ENCODE data around the gene ACER2.

- TF ChIP-seq POLR2A (IDR thresholded peaks at IDR 0.05): no peak
- no peak for TF ChIP-seq CTCF (IDR thresholded peaks at IDR 0.05)
Observed at GRCh38 chr9:19481971-19482404, 73.2 kb downstream of the ACER2 start.

Data from Peyer's patch (tissue), 4 donors.